ENCODE results near the gene AXDND1.

Gene AXDND1

GRCh38 chr1:179529482-179530195, 163.9 kb downstream of the AXDND1 start:
- no peak for TF ChIP-seq POU6F1 (CRISPR knock-in tag; IDR thresholded peaks at IDR 0.05; ENCODE audit: borderline replicate concordance, low read depth)
- no peak for TF ChIP-seq RARB (CRISPR knock-in tag; IDR thresholded peaks at IDR 0.05)
- no peak for TF ChIP-seq SNAI2 (CRISPR knock-in tag; IDR thresholded peaks at IDR 0.05)
- TF ChIP-seq ZC3H10 (CRISPR knock-in tag; IDR thresholded peaks at IDR 0.05), result no peak
- no peak for ATAC-seq

GRCh38 chr1:179530352-179530751, 164.6 kb downstream of the AXDND1 start:
- ATAC-seq, result no peak
- TF ChIP-seq RARB (CRISPR knock-in tag; IDR thresholded peaks at IDR 0.05), result no peak
- TF ChIP-seq PATZ1 (CRISPR knock-in tag; IDR thresholded peaks at IDR 0.05; ENCODE audit: borderline replicate concordance), result no peak
- no peak for TF ChIP-seq ZNF8 (CRISPR knock-in tag; IDR thresholded peaks at IDR 0.05)
- no peak for TF ChIP-seq SNAI2 (CRISPR knock-in tag; IDR thresholded peaks at IDR 0.05)
- TF ChIP-seq CREB5 (CRISPR knock-in tag; IDR thresholded peaks at IDR 0.05; ENCODE audit: low read depth), result no peak
- TF ChIP-seq GLIS3 (CRISPR knock-in tag; IDR thresholded peaks at IDR 0.05), result no peak
- TF ChIP-seq POU6F1 (CRISPR knock-in tag; IDR thresholded peaks at IDR 0.05; ENCODE audit: borderline replicate concordance, low read depth), result no peak

GRCh38 chr1:179541774-179542173, 176.0 kb downstream of the AXDND1 start:
- no peak for ATAC-seq
- TF ChIP-seq ARNTL (CRISPR knock-in tag; IDR thresholded peaks at IDR 0.05; ENCODE audit: borderline replicate concordance, low read depth) (no peak), SNAI2 (CRISPR knock-in tag; IDR thresholded peaks at IDR 0.05) (no peak), CSDC2 (CRISPR knock-in tag; IDR thresholded peaks at IDR 0.05) (no peak), CSRNP3 (CRISPR knock-in tag; IDR thresholded peaks at IDR 0.05) (no peak), POU6F1 (CRISPR knock-in tag; IDR thresholded peaks at IDR 0.05; ENCODE audit: borderline replicate concordance, low read depth) (no peak), ISL1 (CRISPR knock-in tag; IDR thresholded peaks at IDR 0.05) (no peak), ZNF70 (CRISPR knock-in tag; IDR thresholded peaks at IDR 0.05) (no peak)

GRCh38 chr1:179545321-179545720, 179.6 kb downstream of the AXDND1 start:
- TF ChIP-seq TOX (CRISPR knock-in tag; IDR thresholded peaks at IDR 0.05; ENCODE audit: borderline replicate concordance) (no peak), ZFP3 (CRISPR knock-in tag; IDR thresholded peaks at IDR 0.05) (no peak), ZNF70 (CRISPR knock-in tag; IDR thresholded peaks at IDR 0.05) (no peak), ZNF565 (CRISPR knock-in tag; conservative IDR thresholded peaks at IDR 0.05; ENCODE audit: low read depth) (no peak), PATZ1 (CRISPR knock-in tag; IDR thresholded peaks at IDR 0.05; ENCODE audit: borderline replicate concordance) (no peak), BACH2 (CRISPR knock-in tag; IDR thresholded peaks at IDR 0.05; ENCODE audit: borderline replicate concordance) (no peak), TSHZ2 (CRISPR knock-in tag; IDR thresholded peaks at IDR 0.05) (no peak), OSR1 (CRISPR knock-in tag; IDR thresholded peaks at IDR 0.05) (no peak), ARNTL (CRISPR knock-in tag; IDR thresholded peaks at IDR 0.05; ENCODE audit: borderline replicate concordance, low read depth) (no peak)

More at GRCh38 chr1:179545321-179545720, 179.6 kb downstream of the AXDND1 start:
- no peak for ATAC-seq

Measured in SK-N-SH treated with all-trans-retinoic acid at 6 μM for 48 hours (cell line).